B cell (primary cell): ENCODE measurements around the gene TFF1.

ENCODE experiments used
- CTCF ChIP-seq: fragments of 200-600 bp; IDR thresholded peaks from one replicate; pipeline ENCODE4 v1.8.0; 2022; ENCODE audit warnings: antibody characterized with exemption, mild to moderate bottlenecking
- EZH2 ChIP-seq: IDR thresholded peaks from 2 replicates; pipeline ENCODE4 v1.6.1; 2012; ENCODE audit warnings: borderline replicate concordance, low read depth, mild to moderate bottlenecking, moderate library complexity, low read length; ENCODE audit not compliant: insufficient read depth, poor library complexity, severe bottlenecking

- TF ChIP-seq CTCF (no peak), EZH2 (no peak)
Observed at GRCh38 chr21:42374457-42374856, 8.1 kb upstream of the TFF1 start.
